Measurements from ENCODE around the gene RAD51B.

The RAD51B gene

DNA sequence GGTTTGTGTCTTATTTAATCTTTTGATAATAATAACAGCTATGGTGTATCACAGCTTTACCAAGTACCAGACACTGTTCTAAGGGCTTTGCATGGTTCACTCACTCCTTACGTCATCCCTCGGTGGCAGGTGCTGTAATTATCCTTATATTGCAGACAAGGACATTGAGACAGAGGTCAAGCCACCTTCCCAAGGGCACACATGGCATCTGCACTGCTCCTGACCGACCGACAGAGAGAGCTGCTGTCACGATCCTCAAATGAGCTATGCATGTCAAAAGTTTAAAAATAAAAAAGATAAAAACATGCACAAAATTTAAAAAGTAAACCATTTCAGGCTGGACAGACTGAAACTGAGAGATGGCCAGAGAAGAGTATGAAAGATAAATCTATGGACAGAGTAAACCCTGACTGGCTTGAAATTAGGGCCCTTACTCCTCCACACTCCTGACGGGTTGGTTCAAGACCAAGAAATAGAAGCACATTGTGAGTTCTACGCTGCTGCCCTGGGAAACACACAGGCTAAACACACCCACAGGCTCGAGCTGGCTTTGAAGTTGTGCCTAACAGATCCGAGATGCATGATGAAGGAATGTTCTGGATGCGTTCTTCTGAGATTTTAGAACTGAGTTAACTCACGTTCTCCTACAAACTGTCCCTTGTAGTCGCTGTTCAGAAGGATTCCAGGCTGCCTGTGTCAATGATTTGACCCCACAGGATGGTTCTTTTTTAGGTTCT, 704.6 kb downstream of the RAD51B start:
- no peak for DNase-seq

DNA sequence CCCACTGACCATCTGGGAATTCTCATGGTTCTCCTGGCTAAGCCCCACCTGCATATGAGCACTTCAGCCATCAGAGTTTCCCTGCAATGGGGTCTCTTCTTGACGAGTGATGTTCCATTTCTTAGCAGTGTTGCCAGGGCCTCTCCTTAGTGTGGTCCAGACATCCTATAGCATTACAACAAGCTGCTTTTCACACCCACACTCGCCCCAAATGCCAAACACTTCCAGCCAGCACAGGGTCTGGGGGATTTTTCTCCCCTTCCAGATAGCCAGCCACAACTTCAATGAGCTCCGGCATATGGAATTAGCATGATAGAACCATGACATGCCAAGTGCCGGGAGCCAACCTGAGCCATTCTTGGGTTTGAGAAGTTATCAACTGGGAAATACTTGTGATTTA, 705.9 kb downstream of the RAD51B start:
- DNase-seq, result no peak

DNA sequence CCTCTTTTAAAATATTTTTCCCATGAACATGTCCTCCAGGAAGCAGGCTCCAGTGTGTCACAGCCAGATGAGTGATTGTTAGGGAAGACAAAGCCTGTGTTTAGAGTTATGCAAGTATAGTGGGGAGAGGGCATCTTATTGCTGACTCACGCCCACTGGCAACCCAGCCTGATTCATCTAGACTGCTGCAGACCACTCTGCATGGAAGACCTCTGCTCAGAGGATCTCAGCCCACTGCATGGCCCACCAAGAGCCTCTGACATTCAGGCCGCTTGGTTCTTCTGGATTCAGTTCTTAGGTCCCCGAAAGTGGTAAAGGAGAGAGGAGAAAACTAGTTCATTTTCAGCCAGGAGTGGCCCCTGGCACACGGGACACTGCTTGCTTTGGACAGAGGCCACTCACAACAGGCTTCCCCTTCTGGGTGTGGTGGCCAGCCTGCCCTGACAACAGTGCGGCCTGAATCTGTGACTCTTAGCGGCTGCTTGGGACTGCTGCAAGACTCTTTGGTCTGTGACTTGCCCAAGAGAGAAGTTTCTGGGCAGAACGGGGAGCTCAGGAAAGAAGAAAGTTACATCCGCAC, 707.0 kb downstream of the RAD51B start:
- DNase-seq, result no peak

DNA sequence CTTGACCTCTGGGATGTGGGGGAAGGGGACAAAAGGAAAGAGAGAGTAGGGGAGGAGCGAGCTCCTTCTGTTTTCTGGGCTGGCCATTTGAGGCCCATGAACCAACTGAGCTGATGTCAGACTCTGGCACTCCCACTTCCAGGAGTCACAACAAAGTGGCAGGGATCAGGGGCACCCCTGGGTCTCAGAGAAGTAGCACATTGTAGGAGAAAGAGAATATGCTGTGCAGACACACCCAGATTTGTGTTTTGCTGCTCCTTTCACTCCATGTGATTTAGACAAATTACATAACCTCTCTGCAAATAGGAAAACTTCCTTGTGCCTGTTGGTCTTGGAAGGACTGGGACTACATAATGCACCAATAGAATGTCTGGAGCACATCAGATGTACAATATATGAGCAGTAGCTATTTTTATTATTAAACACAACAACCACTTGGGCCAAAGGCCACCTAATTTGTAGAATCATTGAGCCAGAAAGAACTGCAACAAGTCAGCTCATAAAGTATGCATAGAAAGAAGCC, 707.8 kb downstream of the RAD51B start:
- no peak for DNase-seq

DNA sequence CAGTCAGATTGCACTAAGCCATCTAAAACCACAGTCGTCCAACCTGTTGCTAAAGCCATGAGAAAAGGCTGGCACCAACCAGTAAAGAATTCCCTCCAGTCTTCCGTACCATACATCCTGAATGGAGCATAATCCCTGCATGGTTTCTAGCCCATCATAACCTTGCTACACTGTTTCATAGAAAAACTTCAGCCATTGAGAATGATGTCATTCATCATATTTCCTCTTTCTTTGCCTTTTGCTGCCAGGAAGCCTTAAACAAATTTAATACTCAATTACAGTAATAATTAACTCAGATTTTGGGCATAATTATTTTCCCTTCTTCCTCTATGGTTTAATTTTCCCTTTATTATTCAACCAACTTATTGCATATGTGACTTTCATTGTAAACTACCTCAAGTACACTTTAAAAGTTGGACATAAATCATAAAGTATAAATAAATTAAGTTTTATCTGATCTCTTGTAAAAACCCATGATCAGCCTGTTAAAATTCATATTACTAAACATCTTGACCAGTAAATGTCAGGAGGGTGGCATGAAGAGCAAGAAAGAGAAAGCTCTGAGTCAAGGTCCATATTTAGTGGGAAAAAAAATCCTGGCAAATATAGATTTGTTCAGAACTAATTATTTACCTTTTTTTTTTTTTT, 708.6 kb downstream of the RAD51B start:
- DNase-seq, result no peak

DNA sequence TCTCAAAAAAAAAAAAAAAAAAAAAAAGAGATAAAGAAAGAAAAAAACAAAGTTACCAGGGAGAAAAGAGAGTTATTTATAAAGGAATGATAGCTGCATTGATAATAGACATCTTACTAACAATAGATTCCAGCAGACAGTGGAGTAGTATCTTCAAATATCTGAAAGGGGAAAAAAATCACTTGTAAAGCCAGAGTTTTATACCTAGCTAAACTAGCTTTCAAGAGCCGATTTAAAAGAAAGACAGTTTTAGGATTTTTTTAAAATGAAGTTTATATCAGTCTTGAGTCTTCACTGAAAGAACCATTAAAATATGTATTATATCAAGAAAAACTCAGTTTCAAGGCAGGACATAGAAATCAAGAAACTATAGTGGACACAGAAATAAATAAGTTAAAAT, 710.9 kb downstream of the RAD51B start:
- no peak for DNase-seq

DNA sequence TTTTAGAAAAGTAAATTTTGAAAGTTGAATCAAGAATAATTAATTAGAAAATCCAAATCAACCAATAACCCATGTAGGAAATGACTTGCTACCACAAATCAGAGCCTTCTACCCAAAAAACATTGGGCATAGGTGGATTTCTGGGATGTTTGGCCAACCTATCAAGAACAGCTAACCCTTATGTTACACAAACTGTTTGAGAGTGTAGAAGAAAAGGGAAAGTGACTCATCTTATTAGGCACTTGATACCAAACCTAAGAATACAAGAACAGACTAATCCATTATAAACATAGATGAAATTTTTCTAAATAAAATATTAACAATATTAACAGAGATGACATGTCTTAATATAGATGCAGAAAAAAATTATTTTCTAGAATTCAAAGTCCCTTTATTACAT, 712.9 kb downstream of the RAD51B start:
- DNase-seq, result no peak

DNA sequence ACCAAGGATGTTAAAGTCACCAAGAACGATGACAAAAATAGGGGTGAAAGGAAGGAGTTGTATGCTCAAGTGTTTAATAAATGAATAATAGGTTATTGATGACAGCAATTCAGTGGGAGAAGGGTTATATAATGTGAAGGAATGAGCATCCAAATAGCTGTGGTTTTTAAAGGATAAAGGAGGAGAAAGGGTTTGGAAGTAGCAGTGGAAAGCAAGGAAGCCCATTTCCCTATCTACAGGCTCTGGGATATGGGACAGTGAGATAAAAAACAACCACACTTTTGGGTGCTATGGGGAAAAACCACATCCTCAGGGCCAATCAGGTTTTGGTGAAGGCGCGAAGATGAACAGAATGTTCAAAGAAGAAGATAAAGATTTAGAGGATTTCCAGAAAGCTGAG, 714.7 kb downstream of the RAD51B start:
- DNase-seq, result no peak

DNA sequence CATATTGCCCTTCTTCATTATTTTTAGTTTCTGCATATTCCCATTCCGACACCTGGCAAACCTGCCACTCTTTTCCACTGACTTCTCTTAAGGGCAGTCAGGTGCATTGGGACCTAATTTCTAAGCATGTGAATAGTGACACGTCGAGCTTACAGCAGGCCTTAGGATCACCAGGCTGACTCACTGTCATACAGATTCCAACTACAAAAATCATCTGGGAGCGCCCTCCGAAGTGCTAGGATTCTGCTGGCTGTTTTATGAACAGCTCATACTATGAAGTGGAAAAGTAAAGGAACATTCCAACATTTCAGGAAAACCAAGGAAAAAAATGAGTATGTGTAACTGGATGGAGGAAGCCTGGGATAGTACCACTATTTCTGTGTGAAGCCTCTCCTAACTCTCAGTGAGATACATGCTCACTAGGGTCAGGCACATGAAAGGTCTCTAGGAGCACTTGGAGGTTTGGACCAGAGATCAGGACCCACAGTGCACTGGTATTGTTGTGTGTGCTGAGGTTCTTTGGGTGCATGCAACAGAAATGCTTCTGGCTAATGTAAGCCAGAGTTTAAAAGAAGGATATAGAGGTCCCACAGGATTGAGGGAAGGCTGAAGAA, 715.9 kb downstream of the RAD51B start:
- no peak for DNase-seq

DNA sequence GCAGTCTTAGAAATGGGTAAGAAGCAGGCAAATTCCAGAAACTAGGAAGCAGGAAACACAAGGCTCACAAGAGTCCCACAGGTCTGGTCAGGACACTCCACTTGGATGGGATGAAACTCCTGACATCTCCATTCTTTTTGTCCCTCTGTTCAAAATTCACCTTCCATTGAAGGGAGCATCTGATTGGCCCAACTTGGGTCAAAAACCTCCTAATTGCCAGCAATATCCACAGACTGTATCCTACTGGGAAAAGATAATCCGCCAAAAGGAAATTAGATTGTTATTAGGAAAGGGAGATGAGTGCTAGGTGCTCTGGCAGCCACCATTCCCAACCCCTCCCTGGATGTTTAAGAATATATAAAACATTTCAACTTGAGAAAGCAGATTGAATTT, 716.4 kb downstream of the RAD51B start:
- DNase-seq, result no peak

DNA sequence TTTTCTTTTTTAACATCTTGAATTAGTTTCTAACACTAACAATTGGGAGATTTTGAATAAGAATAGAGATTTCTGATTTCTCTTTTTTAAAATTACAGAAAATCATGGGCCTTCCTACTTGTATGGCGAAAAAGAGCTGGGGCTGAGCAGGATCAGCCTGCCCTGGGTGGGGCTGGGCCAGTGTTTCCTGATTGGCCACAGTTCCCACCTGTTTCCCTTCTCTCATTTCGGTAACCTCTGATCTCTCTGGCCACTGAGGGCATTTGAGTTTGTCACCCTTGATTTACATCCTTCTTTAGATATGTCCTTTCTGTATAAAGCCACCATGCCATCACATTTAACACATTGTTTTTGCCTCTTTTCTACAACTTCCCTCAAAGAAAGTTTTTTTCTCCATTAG, 719.1 kb downstream of the RAD51B start:
- no peak for DNase-seq

DNA sequence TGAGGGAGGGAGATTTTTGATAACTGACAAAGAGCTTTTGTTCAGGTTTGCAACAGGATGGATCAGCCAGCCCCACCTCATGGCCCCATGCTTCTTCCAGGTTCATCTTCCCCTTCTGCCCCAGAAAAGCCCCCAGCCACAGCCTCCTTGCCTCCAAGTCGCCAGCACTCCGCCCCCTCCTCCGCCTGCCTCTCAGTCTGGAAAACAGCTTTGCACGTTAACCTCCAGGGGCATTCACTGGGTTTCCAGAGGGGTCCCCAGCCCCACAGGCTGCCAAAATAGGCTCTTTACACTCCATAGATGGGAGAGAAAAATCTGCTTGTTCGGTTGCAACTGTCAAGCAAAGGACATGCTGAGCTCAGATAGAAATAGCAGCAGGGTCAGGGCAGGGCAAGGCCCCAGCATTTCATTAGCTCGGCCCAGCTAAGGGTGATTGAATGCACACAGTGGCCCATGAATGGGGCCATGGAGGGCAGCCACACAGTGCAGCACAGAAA, 719.7 kb downstream of the RAD51B start:
- DNase-seq, result no peak

DNA sequence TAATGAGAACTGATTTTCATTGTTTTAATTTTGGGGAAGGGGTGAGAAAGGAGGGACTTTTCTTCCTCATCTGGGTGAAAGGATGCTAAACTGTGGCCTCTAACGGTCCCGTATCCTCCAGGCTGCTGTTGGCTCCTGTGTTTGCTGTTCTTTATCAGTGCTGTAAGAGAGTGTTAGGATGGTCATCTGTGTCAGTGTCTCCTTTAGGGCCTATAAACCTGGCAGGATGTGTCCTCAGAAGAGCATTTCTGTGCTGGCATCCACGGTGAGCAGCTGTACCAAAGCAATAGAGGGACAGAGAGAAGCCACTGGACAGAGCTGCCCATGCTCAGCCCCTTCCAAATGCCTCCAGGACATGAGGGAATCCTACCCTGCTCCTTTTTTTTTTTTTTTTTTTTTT, 720.2 kb downstream of the RAD51B start:
- no peak for DNase-seq

DNA sequence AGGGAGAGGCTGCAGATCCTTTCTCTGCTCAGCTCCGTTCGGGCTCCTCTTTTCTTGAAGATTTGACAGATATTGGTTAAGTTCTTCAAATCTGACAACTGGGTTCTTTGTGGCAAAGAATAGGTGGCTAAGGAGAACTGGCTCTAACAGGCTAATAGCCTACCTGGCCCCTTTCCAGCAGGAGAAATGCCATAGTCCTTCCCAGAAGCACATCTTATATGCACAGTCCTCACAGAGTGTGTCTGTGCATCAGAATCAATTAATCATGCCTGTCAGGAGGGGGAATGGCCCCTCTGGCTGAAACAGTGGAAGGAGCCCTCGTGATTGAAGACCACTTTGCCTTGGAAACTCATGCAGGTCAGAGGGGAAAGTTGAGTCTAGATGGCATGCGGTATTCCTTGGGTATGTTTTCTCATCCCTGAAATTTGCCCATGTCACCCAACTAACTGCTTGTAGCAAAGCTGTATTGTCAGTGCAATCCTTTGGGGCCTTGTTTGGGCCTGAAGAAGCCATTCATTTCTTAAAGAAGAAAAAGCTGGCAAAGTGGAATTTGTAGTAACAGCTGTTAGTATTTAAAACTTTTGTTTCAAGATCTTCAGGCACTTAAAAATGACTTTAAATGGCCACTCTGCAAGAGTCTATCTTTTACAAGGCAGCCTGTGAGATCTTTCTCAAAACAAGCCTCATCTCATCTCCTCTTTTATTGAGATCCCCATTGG, 721.8 kb downstream of the RAD51B start:
- no peak for DNase-seq

DNA sequence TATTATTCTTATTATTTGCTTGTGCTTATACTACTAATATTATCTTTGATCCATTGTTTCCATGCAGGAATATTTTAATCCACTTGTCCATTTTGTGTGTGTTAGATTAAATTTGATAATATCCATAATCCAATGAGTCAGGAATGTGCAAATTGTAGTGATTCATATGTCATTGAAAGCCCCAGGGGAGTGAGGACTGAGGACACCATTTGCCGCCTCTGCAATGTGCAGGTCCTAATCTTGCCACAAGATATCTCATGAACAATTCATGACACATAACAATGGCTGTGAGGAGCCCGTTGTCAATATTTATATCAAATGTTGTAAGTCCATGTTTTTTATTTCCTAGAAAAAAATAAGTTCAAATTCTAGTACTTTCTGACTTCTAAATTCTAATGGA, 722.8 kb downstream of the RAD51B start:
- DNase-seq, result no peak

DNA sequence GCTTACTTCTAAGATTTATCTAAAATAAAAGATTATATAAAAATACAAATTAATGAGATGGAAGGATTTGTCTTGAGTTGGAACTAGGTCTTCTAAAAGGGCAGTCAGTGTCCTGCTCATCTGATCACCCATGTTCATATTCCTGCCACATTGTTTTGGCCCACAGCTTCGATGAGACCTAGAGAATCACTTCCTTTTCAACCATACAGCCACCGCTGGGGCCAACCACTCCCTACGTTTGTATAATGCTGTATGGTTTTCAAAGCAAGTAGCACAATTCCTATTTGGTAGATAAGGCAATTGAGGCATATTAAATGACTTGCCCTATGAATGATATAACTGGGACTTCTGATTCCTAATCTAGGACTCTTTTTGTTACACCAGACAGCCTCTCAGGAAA, 723.9 kb downstream of the RAD51B start:
- no peak for DNase-seq

DNA sequence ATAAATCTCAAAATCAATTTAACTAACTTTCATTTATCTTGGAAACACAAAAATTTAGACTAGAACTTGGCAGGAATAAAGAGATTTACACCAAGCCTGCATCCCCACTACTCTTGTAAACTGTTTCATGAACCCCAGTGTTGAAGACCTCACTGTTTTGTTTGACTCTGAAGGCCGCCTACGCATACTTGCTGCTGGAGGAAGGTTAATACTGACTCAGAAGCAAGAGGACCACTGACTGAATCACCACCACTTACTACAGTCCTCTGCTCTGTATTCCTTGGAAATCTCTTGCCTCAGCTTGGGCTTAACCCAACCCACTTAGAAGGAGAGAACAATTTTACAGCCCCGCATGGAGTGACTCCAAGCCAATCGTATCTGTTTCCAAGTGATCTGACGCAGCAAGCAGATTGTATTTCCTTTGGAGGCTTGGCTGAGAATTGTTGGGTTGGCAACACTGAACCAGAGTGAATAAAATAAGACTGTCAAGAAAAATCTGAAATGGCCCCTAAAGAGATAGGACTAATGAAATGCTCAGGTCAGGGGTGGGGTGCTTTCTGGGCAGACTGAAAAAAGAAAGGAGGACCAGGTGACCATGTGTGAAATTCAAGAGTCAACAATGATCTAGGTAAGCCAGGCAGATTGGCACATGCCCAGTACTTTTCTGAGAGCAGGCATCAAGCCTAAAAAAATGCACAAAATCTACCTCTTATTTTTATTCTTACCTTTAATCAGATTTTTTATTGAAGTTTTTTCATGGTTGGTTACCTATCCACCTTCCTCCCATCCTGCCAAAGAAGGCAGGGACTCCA, 724.7 kb downstream of the RAD51B start:
- no peak for DNase-seq

DNA sequence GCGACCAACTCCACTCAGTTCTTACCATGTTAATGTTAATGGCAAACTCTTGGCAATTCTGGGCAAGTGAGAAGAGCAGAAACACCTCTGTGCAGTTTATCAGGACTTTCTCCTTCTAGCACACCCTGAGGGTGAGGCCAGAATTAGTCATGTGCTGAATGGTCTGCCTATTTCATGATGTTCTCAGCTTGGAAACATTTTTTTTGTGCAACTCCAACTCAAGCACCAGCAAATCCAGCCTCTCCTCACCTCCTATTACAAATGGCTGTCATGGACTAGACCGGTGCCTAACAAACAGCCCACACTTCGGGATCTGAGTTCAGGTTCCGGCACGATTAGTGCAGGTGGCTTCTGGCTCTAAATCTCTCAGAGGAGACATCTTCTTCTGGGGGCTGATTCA, 727.3 kb downstream of the RAD51B start:
- no peak for DNase-seq

DNA sequence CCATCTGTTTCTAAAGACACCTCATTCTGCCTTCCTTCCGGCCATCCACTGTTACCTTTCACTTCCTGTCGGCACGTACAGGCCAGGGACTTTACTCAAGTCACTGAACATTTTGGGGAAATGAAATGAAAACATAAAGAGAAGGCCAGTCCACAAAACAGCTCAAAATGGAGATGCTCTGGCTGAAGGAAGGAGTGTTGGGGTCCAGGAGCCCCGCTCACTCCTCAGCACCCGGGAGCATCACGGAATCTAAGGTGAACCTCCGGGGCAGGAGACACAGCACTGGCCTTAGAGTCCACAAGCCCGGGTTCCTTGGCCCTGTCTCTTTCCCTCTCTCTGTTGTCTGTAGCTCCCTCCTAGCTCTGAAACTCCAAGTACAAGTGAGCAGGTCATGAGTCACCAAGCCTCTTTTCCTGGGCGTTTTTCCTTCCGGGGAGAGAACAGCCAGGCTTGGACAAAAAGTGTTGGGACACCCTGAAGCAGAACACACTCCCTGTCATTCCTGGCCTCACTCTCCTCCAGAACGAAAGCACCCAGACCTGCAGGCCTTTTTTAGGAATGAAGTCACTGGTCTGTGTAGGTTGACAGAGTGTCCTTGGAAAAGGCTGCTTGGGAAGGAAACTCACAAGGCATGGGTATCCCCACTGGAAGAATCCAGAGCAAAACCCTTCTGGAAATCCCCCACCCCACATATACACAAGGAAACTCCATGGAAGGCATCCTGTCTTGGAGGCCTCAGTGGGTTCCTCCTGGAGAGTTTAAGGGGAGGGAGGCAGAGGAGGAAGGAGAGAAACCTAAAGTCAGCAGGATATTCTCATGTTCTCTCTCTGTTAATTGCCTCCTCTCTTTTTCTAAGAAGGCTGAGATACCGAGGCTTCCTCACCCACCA, 728.0 kb downstream of the RAD51B start:
- DNase-seq, result no peak

DNA sequence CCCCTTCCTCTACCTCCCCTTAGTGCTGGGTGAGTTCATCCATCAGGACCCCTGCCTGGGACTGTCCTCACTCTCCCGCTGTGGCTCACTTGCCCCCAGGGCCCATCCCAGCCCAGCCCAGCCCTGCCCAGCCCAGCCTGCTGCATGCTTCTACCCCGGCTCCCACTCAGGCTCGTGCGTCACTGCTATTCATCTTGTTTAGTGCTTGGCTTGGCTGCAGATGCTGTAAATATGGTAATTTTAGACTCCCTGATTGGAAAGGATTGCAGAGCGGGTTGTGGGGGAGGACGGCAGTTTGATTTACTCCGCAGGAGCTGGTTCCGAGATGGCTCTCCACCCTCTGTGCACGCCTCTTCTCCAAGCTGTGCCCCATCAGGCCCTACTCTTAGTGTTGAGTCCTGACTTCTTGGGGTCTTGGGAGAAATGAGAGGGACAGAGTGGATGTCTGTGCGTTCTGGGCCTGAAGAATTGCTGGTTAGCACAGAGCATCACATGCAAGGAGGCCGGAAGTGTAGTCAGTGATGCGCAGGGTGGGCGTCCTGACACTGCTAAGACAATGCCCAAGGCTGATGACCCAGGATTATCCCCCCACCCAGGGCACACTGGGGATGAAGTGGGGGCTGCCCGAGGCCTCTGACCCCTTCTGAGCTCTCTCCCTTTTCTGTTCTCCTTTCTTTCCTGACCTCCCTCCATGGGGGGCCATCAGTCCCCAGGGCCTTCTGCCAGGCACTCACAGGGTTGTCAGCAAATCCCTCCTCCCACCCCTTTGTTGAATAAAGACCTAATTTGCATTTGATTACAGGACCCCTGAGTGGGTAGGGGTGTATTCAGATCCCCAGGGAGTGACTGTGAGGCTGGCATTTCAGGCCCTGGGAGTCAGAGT, 728.9 kb downstream of the RAD51B start:
- DNase-seq, result no peak

All from NCI-H526 treated with DMSO at 0.1 percent for 48 hours (cell line).